ENCODE measurements around the gene USP32. TPM values are rescaled to one million over a fixed set of nuclear protein-coding genes. Genes with fewer than 3 reads are reported as not detected.

Gene USP32
- total and polyA plus RNA-seq, 2 donors from 2014 or later: 14.6 to 53.1 TPM

GRCh38 chr17:60352569-60352968 lies 39.4 kb downstream of the USP32 start:
- FAIRE-seq: no peak
- no peak overlapping the region for H3K4me3 ChIP-seq (ENCODE audit: low read length in 3 of 3)
- no peak for TF ChIP-seq CTCF (IDR thresholded peaks at IDR 0.05; ENCODE audit: borderline replicate concordance, extremely low read depth, insufficient read depth)
- H3K36me3 ChIP-seq (ENCODE audit: control insufficient read depth in 2 of 3, insufficient read depth in 3 of 3, low read length in 3 of 3): no peaks in the 10 kb centered on the region
- H3K27me3 ChIP-seq (ENCODE audit: control insufficient read depth, insufficient read depth, low read length): no peaks in the 10 kb centered on the region
- peaks cover 0 to 5% (median 0%) of the 10 kb centered on the region in 3 donors for H3K9me3 ChIP-seq (ENCODE audit: control insufficient read depth in 2 of 3, insufficient read depth in 1 of 3, low read length in 3 of 3)
- H3K9ac ChIP-seq (ENCODE audit: low read length in 3 of 3): no peak overlapping the region
- H3K27ac ChIP-seq (ENCODE audit: low read depth in 2 of 2, low read length in 2 of 2): no peak overlapping the region
- intact Hi-C loops (cut with DNase I): no loop called here
- no peaks in the 10 kb centered on the region for H3K4me1 ChIP-seq (ENCODE audit: control insufficient read depth in 2 of 3, insufficient read depth in 2 of 3, low read depth in 1 of 3, low read length in 3 of 3)
- no peak for DNase-seq

GRCh38 chr17:60352071-60352470 lies 39.9 kb downstream of the USP32 start:
- H3K9me3 ChIP-seq (ENCODE audit: control insufficient read depth in 2 of 3, insufficient read depth in 1 of 3, low read length in 3 of 3): peaks cover 0 to 5% (median 0%) of the 10 kb centered on the region in 3 donors
- no peak overlapping the region for H3K27ac ChIP-seq (ENCODE audit: low read depth in 2 of 2, low read length in 2 of 2)
- no peaks in the 10 kb centered on the region for H3K27me3 ChIP-seq (ENCODE audit: control insufficient read depth, insufficient read depth, low read length)
- no peaks in the 10 kb centered on the region for H3K36me3 ChIP-seq (ENCODE audit: control insufficient read depth in 2 of 3, insufficient read depth in 3 of 3, low read length in 3 of 3)
- TF ChIP-seq CTCF (IDR thresholded peaks at IDR 0.05; ENCODE audit: borderline replicate concordance, extremely low read depth, insufficient read depth): no peak
- DNase-seq (no peak), FAIRE-seq (no peak)
- H3K4me3 ChIP-seq (ENCODE audit: low read length in 3 of 3): no peak overlapping the region
- H3K4me1 ChIP-seq (ENCODE audit: control insufficient read depth in 2 of 3, insufficient read depth in 2 of 3, low read depth in 1 of 3, low read length in 3 of 3): no peaks in the 10 kb centered on the region
- intact Hi-C loops (cut with DNase I): no loop called here
- H3K9ac ChIP-seq (ENCODE audit: low read length in 3 of 3): no peak overlapping the region

- Histone ChIP-seq H3K27me3 (ENCODE audit: control insufficient read depth, insufficient read depth, low read length) (no peaks in the 10 kb centered on the region), H3K9me3 (ENCODE audit: control insufficient read depth in 2 of 3, insufficient read depth in 1 of 3, low read length in 3 of 3) (peaks cover 0 to 2% (median 0%) of the 10 kb centered on the region in 3 donors), H3K9ac (ENCODE audit: low read length in 3 of 3) (no peak overlapping the region), H3K4me1 (ENCODE audit: control insufficient read depth in 2 of 3, insufficient read depth in 2 of 3, low read depth in 1 of 3, low read length in 3 of 3) (no peaks in the 10 kb centered on the region), H3K27ac (ENCODE audit: low read depth in 2 of 2, low read length in 2 of 2) (no peak overlapping the region), H3K36me3 (ENCODE audit: control insufficient read depth in 2 of 3, insufficient read depth in 3 of 3, low read length in 3 of 3) (no peaks in the 10 kb centered on the region), H3K4me3 (ENCODE audit: low read length in 3 of 3) (no peak overlapping the region)
- FAIRE-seq (no peak), DNase-seq (no peak)
- no peak for TF ChIP-seq CTCF (IDR thresholded peaks at IDR 0.05; ENCODE audit: borderline replicate concordance, extremely low read depth, insufficient read depth)
- intact Hi-C loops (cut with DNase I): no loop called here
These were observed 40.8 kb downstream of the USP32 start for GRCh38 chr17:60351012-60351695.

- Histone ChIP-seq H3K4me3 (ENCODE audit: low read length in 3 of 3) (no peak overlapping the region), H3K36me3 (ENCODE audit: control insufficient read depth in 2 of 3, insufficient read depth in 3 of 3, low read length in 3 of 3) (no peaks in the 10 kb centered on the region), H3K9me3 (ENCODE audit: control insufficient read depth in 2 of 3, insufficient read depth in 1 of 3, low read length in 3 of 3) (no peaks in the 10 kb centered on the region), H3K4me1 (ENCODE audit: control insufficient read depth in 2 of 3, insufficient read depth in 2 of 3, low read depth in 1 of 3, low read length in 3 of 3) (no peaks in the 10 kb centered on the region), H3K9ac (ENCODE audit: low read length in 3 of 3) (no peak overlapping the region), H3K27me3 (ENCODE audit: control insufficient read depth, insufficient read depth, low read length) (no peaks in the 10 kb centered on the region), H3K27ac (ENCODE audit: low read depth in 2 of 2, low read length in 2 of 2) (no peak overlapping the region)
- TF ChIP-seq CTCF (IDR thresholded peaks at IDR 0.05; ENCODE audit: borderline replicate concordance, extremely low read depth, insufficient read depth): no peak
- intact Hi-C loops (cut with DNase I): no loop called here
- FAIRE-seq: no peak
- DNase-seq: no peak
These were observed 43.3 kb downstream of the USP32 start for GRCh38 chr17:60348616-60349015.
